Mammary epithelial cell (primary cell): ENCODE results near the gene LIPJ.

ENCODE experiments used
- CTCF ChIP-seq, 2 donors: IDR thresholded peaks in 1 of 2; conservative IDR thresholded peaks in 1 of 2; 2 replicates each; pipeline ENCODE4 v1.5.1; 2011 to 2012; ENCODE audit warnings: inconsistent platforms in 2 of 2, low read length in 2 of 2, mild to moderate bottlenecking in 2 of 2, control low read depth in 1 of 2, low read depth in 1 of 2; ENCODE audit not compliant: insufficient read depth in 1 of 2; ENCODE audit errors: extremely low read depth in 1 of 2
- EZH2 ChIP-seq: IDR thresholded peaks from 2 replicates; pipeline ENCODE4 v1.6.1; 2012; ENCODE audit warnings: low read length, inconsistent platforms, borderline replicate concordance

- TF ChIP-seq CTCF (conservative IDR thresholded peaks at IDR 0.05 in 1 of 2, IDR thresholded peaks at IDR 0.05 in 1 of 2; ENCODE audit: extremely low read depth in 1 of 2, insufficient read depth in 1 of 2, low read depth in 1 of 2, low read length in 2 of 2), result no peak
- TF ChIP-seq EZH2, result no peak
These were observed 31.3 kb downstream of the LIPJ start for GRCh38 chr10:88617772-88618300.
